ENCODE measurements around the gene NAP1L5.
A peak's percentile ranks its signal among the peaks of the same experiment; 100 is the strongest.

NAP1L5 gene

GRCh38 chr4:88697588-88698329, at the start of gene NAP1L5:
Gene NAP1L5 (minus strand): TSS chr4:88697829. CDS start chr4:88697754, 75 bp downstream.
- TF ChIP-seq CTCF (conservative IDR thresholded peaks at IDR 0.05; ENCODE audit: low read length), result no peak
- DNase-seq (ENCODE audit: low read depth), result peak; percentile 67
- peak within 1 kb of the TSS; percentile 74 for H3K4me3 ChIP-seq (ENCODE audit: low read length)

- H3K4me3 ChIP-seq (ENCODE audit: low read length), result no peak overlapping the region
- no peak for DNase-seq (ENCODE audit: low read depth)
- no peak for TF ChIP-seq CTCF (conservative IDR thresholded peaks at IDR 0.05; ENCODE audit: low read length)
These were observed 49.7 kb upstream of the NAP1L5 start for GRCh38 chr4:88747351-88747750.

- H3K4me3 ChIP-seq (ENCODE audit: low read length), result no peak overlapping the region
- TF ChIP-seq CTCF (conservative IDR thresholded peaks at IDR 0.05; ENCODE audit: low read length), result no peak
- peak; percentile 56 for DNase-seq (ENCODE audit: low read depth)
These were observed 48.6 kb upstream of the NAP1L5 start for GRCh38 chr4:88746206-88746605.

GRCh38 chr4:88745581-88746163, 48.0 kb upstream of the NAP1L5 start:
- no peak overlapping the region for H3K4me3 ChIP-seq (ENCODE audit: low read length)
- TF ChIP-seq CTCF (conservative IDR thresholded peaks at IDR 0.05; ENCODE audit: low read length), result no peak
- DNase-seq (ENCODE audit: low read depth), result no peak

- TF ChIP-seq CTCF (conservative IDR thresholded peaks at IDR 0.05; ENCODE audit: low read length), result no peak
- no peak for DNase-seq (ENCODE audit: low read depth)
- no peak overlapping the region for H3K4me3 ChIP-seq (ENCODE audit: low read length)
These were observed 47.5 kb upstream of the NAP1L5 start for GRCh38 chr4:88745175-88745574.

- no peak for TF ChIP-seq CTCF (conservative IDR thresholded peaks at IDR 0.05; ENCODE audit: low read length)
- H3K4me3 ChIP-seq (ENCODE audit: low read length), result no peak overlapping the region
- DNase-seq (ENCODE audit: low read depth), result no peak
These were observed 47.0 kb upstream of the NAP1L5 start for GRCh38 chr4:88744609-88745008.

GRCh38 chr4:88743696-88744095, 46.1 kb upstream of the NAP1L5 start:
- no peak overlapping the region for H3K4me3 ChIP-seq (ENCODE audit: low read length)
- TF ChIP-seq CTCF (conservative IDR thresholded peaks at IDR 0.05; ENCODE audit: low read length), result no peak
- DNase-seq (ENCODE audit: low read depth), result peak; percentile 80
